Brain microvascular endothelial cell (primary cell): ENCODE results near the gene DBP.

ENCODE experiments used
- DNase-seq: peaks from one replicate; pipeline ENCODE4 v3.0.0-alpha.2; 2020
- H3K27ac ChIP-seq: fragments of 250-450 bp; sonication (Bioruptor Pico); 2 replicates; pipeline ENCODE4 v1.5.1; 2020; ENCODE audit warnings: mild to moderate bottlenecking, moderate library complexity
- H3K27me3 ChIP-seq: fragments of 250-450 bp; sonication (Bioruptor Pico); replicated peaks from 2 replicates; pipeline ENCODE4 v1.5.1; 2020; ENCODE audit warnings: mild to moderate bottlenecking
- H3K36me3 ChIP-seq: fragments of 250-450 bp; sonication (Bioruptor Pico); replicated peaks from 2 replicates; pipeline ENCODE4 v1.5.1; 2020; ENCODE audit warnings: mild to moderate bottlenecking
- H3K4me3 ChIP-seq: 2 replicates; pipeline ENCODE4 v1.5.1; 2011; ENCODE audit warnings: low read depth, mild to moderate bottlenecking, control low read depth, low read length, moderate library complexity
- CTCF ChIP-seq: IDR thresholded peaks from 2 replicates; pipeline ENCODE4 v1.5.1; 2011; ENCODE audit warnings: low read depth, mild to moderate bottlenecking, moderate library complexity, low read length, control low read depth, inconsistent platforms; ENCODE audit errors: missing control alignments
- in situ Hi-C: cut with HindIII; loops from 2 replicates; pipeline ENCODE4 v1.10.0; 2017; ENCODE audit warnings: low sequenced_read_pairs, low pct_ligation_motif_present

Gene DBP

GRCh38 chr19:48600679-48601417 lies 36.3 kb downstream of the DBP start:
- no peaks in the 10 kb centered on the region for H3K36me3 ChIP-seq
- TF ChIP-seq CTCF = no peak
- no peaks in the 10 kb centered on the region for H3K27me3 ChIP-seq
- in situ Hi-C loops = no loop called here
- H3K27ac ChIP-seq = no peak overlapping the region
- no peak overlapping the region for H3K4me3 ChIP-seq
- no peak for DNase-seq

GRCh38 chr19:48598996-48599700 lies 38.0 kb downstream of the DBP start:
- in situ Hi-C loops = no loop called here
- H3K36me3 ChIP-seq = no peaks in the 10 kb centered on the region
- H3K4me3 ChIP-seq = no peak overlapping the region
- no peaks in the 10 kb centered on the region for H3K27me3 ChIP-seq
- no peak for DNase-seq
- H3K27ac ChIP-seq = no peak overlapping the region
- TF ChIP-seq CTCF = no peak

GRCh38 chr19:48596679-48597465 lies 40.3 kb downstream of the DBP start:
- Histone ChIP-seq H3K4me3 (no peak overlapping the region), H3K36me3 (no peaks in the 10 kb centered on the region), H3K27me3 (no peaks in the 10 kb centered on the region), H3K27ac (no peak overlapping the region)
- in situ Hi-C loops = no loop called here
- DNase-seq = no peak
- TF ChIP-seq CTCF = no peak

GRCh38 chr19:48596237-48596636 lies 40.9 kb downstream of the DBP start:
- in situ Hi-C loops = no loop called here
- Histone ChIP-seq H3K27me3 (no peaks in the 10 kb centered on the region), H3K4me3 (no peak overlapping the region), H3K36me3 (no peaks in the 10 kb centered on the region), H3K27ac (no peak overlapping the region)
- no peak for TF ChIP-seq CTCF
- DNase-seq = no peak

- in situ Hi-C loops = no loop called here
- H3K36me3 ChIP-seq = no peaks in the 10 kb centered on the region
- no peak overlapping the region for H3K4me3 ChIP-seq
- no peak overlapping the region for H3K27ac ChIP-seq
- no peak for TF ChIP-seq CTCF
- no peak for DNase-seq
- H3K27me3 ChIP-seq = no peaks in the 10 kb centered on the region
Measured at GRCh38 chr19:48595833-48596232, 41.3 kb downstream of the DBP start.
